Lower lobe of right lung (tissue), 2 donors: Measurements from ENCODE around the gene XIRP2. TPM values are rescaled to one million over a fixed set of nuclear protein-coding genes. Genes with fewer than 3 reads are reported as not detected.

Source experiments
- ATAC-seq, 2 donors: fragments of 200-7000 bp; cut with Tn5 transposase; one replicate each; pipeline ENCODE4 v1.9.1; 2020 to 2022; ENCODE audit warnings: mild to moderate bottlenecking in 2 of 2, moderate library complexity in 2 of 2
- DNase-seq: peaks from one replicate; pipeline ENCODE4 v3.0.0-alpha.2; 2020
- H3K27ac ChIP-seq: fragments of 200-600 bp; one replicate; pipeline ENCODE4 v1.8.0; 2022
- H3K27me3 ChIP-seq: fragments of 200-600 bp; one replicate; pipeline ENCODE4 v1.8.0; 2022; ENCODE audit warnings: low read depth
- H3K36me3 ChIP-seq: fragments of 200-600 bp; one replicate; pipeline ENCODE4 v1.8.0; 2022; ENCODE audit warnings: mild to moderate bottlenecking
- H3K4me1 ChIP-seq: fragments of 200-600 bp; one replicate; pipeline ENCODE4 v1.8.0; 2022
- H3K4me3 ChIP-seq: fragments of 200-600 bp; one replicate; pipeline ENCODE4 v1.8.0; 2022; ENCODE audit warnings: mild to moderate bottlenecking
- H3K9me3 ChIP-seq: fragments of 200-600 bp; one replicate; pipeline ENCODE4 v1.8.0; 2022
- CTCF ChIP-seq: fragments of 200-600 bp; IDR thresholded peaks from one replicate; pipeline ENCODE4 v1.8.0; 2022; ENCODE audit warnings: antibody characterized with exemption, mild to moderate bottlenecking
- intact Hi-C: fragments of 100-400 bp; cut with DNase I; formaldehyde crosslinking; loops from one replicate; pipeline ENCODE4 v1.11.0; 2022
- total RNA-seq: library from RNA; stranded (reverse); fragmentation: NEBNext Ultra II Directional; extraction: Animal tissue kit (Norgen Biotek cat#: 25700); gene quantifications from one replicate; pipeline ENCODE4 v1.2.1, GENCODE V29; 2021
- donor health status: DM: no; HTN: yes; CAD: no; lungs with severe emphysema.

Gene XIRP2
- total RNA-seq, 1 donor from 2014 or later = 0.18 TPM

DNA sequence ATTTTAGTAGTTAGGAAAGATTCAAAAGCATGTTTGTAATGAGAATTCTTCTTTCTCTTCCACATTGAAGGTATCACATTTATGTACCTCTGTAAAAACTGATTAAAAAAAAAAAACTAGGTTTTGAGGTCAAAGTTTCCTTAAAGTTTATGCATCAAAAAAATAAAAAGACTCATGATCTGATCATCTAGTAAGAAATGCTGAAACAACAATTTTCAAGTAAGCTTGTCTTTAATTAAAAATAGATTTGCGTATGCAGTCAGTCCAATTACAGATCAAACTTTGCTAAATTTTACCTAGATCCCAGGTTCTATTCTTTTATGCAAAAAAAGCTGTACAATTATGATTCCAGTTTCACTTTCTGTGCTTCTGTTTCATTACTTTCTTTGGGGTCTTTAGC lies 409.0 kb downstream of the XIRP2 start:
- ATAC-seq (no peak), DNase-seq (no peak)
- Histone ChIP-seq H3K9me3 (no peaks in the 10 kb centered on the region), H3K4me3 (no peak overlapping the region), H3K36me3 (no peaks in the 10 kb centered on the region), H3K4me1 (peaks cover 21% of the 10 kb centered on the region), H3K27me3 (peaks cover 53% of the 10 kb centered on the region), H3K27ac (no peak overlapping the region)
- intact Hi-C loops = no loop called here
- TF ChIP-seq CTCF = no peak

- Histone ChIP-seq H3K27ac (no peak overlapping the region), H3K4me1 (peaks cover 20% of the 10 kb centered on the region), H3K27me3 (peaks cover 53% of the 10 kb centered on the region), H3K4me3 (no peak overlapping the region), H3K36me3 (no peaks in the 10 kb centered on the region), H3K9me3 (no peaks in the 10 kb centered on the region)
- intact Hi-C loops = no loop called here
- ATAC-seq (no peak), DNase-seq (no peak)
- no peak for TF ChIP-seq CTCF
Measured at GRCh38 chr2:167298017-167298416, 409.7 kb downstream of the XIRP2 start.
